Measurements from ENCODE around the gene COL27A1. TPM values are rescaled to one million over a fixed set of nuclear protein-coding genes. Genes with fewer than 3 reads are reported as not detected.
A peak's percentile ranks its signal among the peaks of the same experiment; 100 is the strongest.

Gene COL27A1
- total and polyA plus RNA-seq, 3 donors from 2014 or later, result 9.3 to 68.8 (median 25.7) TPM

- H3K9me3 ChIP-seq, result no peaks in the 10 kb centered on the region
- intact Hi-C loops (cut with DNase I; ENCODE audit: low total_unique reads), result no loop called here
- TF ChIP-seq CTCF (IDR thresholded peaks at IDR 0.05) (no peak), POLR2A (IDR thresholded peaks at IDR 0.05) (no peak)
- H3K36me3 ChIP-seq (ENCODE audit: low read depth, missing control alignments), result no peaks in the 10 kb centered on the region
- no peak overlapping the region for H3K27ac ChIP-seq
- peaks cover 43% of the 10 kb centered on the region for H3K4me1 ChIP-seq
- H3K27me3 ChIP-seq, result no peaks in the 10 kb centered on the region
- no peak for DNase-seq
- 70 to 81% methylated on average over 5 of the region's 5 CpGs for WGBS, 2 donors
- no peak overlapping the region for H3K4me3 ChIP-seq
Measured at GRCh38 chr9:114237781-114238180, 82.4 kb downstream of the COL27A1 start.

- peak; percentile 48 for DNase-seq
- peaks cover 36% of the 10 kb centered on the region for H3K4me1 ChIP-seq
- H3K36me3 ChIP-seq (ENCODE audit: low read depth, missing control alignments), result no peaks in the 10 kb centered on the region
- 31 to 42% methylated on average over 3 to 8 of the region's 8 CpGs for WGBS, 2 donors
- H3K27ac ChIP-seq, result no peak overlapping the region
- no peak overlapping the region for H3K4me3 ChIP-seq
- no peaks in the 10 kb centered on the region for H3K27me3 ChIP-seq
- no peak for TF ChIP-seq CTCF (IDR thresholded peaks at IDR 0.05)
- H3K9me3 ChIP-seq, result no peaks in the 10 kb centered on the region
- intact Hi-C loops (cut with DNase I; ENCODE audit: low total_unique reads), result no loop called here
Measured at GRCh38 chr9:114238472-114238871, 83.1 kb downstream of the COL27A1 start.

GRCh38 chr9:114238891-114239875, 83.8 kb downstream of the COL27A1 start:
- H3K27me3 ChIP-seq, result no peaks in the 10 kb centered on the region
- H3K36me3 ChIP-seq (ENCODE audit: low read depth, missing control alignments), result no peaks in the 10 kb centered on the region
- WGBS, 2 donors, result 48 to 68% methylated on average over 14 of the region's 14 CpGs
- no peak overlapping the region for H3K27ac ChIP-seq
- TF ChIP-seq CTCF (IDR thresholded peaks at IDR 0.05), result peak in 2 of 3 experiments; percentile 9 to 19
- no peak for TF ChIP-seq POLR2A (IDR thresholded peaks at IDR 0.05)
- H3K9me3 ChIP-seq, result no peaks in the 10 kb centered on the region
- intact Hi-C loops (cut with DNase I; ENCODE audit: low total_unique reads), result no loop called here
- no peak overlapping the region for H3K4me3 ChIP-seq
- H3K4me1 ChIP-seq, result peaks cover 32% of the 10 kb centered on the region
- peak; percentile 67 for DNase-seq

GRCh38 chr9:114240216-114240615, 84.9 kb downstream of the COL27A1 start:
- Histone ChIP-seq H3K4me3 (no peak overlapping the region), H3K27me3 (no peaks in the 10 kb centered on the region), H3K4me1 (peaks cover 24% of the 10 kb centered on the region), H3K9me3 (no peaks in the 10 kb centered on the region), H3K27ac (no peak overlapping the region), H3K36me3 (ENCODE audit: low read depth, missing control alignments) (no peaks in the 10 kb centered on the region)
- DNase-seq, result no peak
- 86 to 91% methylated on average over 4 to 8 of the region's 8 CpGs for WGBS, 2 donors
- no peak for TF ChIP-seq POLR2A (IDR thresholded peaks at IDR 0.05)
- no peak for TF ChIP-seq CTCF (IDR thresholded peaks at IDR 0.05)
- intact Hi-C loops (cut with DNase I; ENCODE audit: low total_unique reads), result no loop called here

Data from testis (tissue), 3 donors.